GM19452 (cell line): Measurements from ENCODE around the gene GALNT9.
"Not testable (repeated sequence)": the region's sequence is repeated elsewhere in the genome, so short reads cannot be mapped to it uniquely, and the experiment has no call there.

Experiments
- ATAC-seq: cut with Tn5 transposase; IDR thresholded peaks from one replicate; pipeline ENCODE4 v1.9.1; 2021; ENCODE audit not compliant: unreplicated experiment

GALNT9 gene

GRCh38 chr12:132314516-132315233 lies 14.7 kb downstream of the GALNT9 start:
- no peak for ATAC-seq

GRCh38 chr12:132314035-132314434 lies 15.4 kb downstream of the GALNT9 start:
- ATAC-seq = no peak

- no peak for ATAC-seq
These were observed 16.2 kb downstream of the GALNT9 start for GRCh38 chr12:132313182-132313581.

GRCh38 chr12:132312516-132312915 lies 16.9 kb downstream of the GALNT9 start:
- ATAC-seq = no peak

- no peak for ATAC-seq
These were observed 18.0 kb downstream of the GALNT9 start for GRCh38 chr12:132311201-132311915.

GRCh38 chr12:132310181-132311040 lies 19.0 kb downstream of the GALNT9 start:
- no peak for ATAC-seq

- ATAC-seq = no peak
These were observed 19.7 kb downstream of the GALNT9 start for GRCh38 chr12:132309596-132310086.

GRCh38 chr12:132308853-132309595 lies 20.4 kb downstream of the GALNT9 start:
- ATAC-seq = no peak

GRCh38 chr12:132307976-132308852 lies 21.2 kb downstream of the GALNT9 start:
- ATAC-seq = no peak

GRCh38 chr12:132306885-132307191 lies 22.6 kb downstream of the GALNT9 start:
- ATAC-seq = no peak

- no peak for ATAC-seq
These were observed 23.2 kb downstream of the GALNT9 start for GRCh38 chr12:132305991-132306884.

- no peak for ATAC-seq
These were observed 23.8 kb downstream of the GALNT9 start for GRCh38 chr12:132305560-132305966.

- ATAC-seq = not testable (repeated sequence)
These were observed 24.5 kb downstream of the GALNT9 start for GRCh38 chr12:132304866-132305265.

- ATAC-seq = not testable (repeated sequence)
These were observed 25.5 kb downstream of the GALNT9 start for GRCh38 chr12:132303853-132304373.

- ATAC-seq = no peak
These were observed 26.7 kb downstream of the GALNT9 start for GRCh38 chr12:132302466-132303358.

GRCh38 chr12:132300789-132301722 lies 28.3 kb downstream of the GALNT9 start:
- ATAC-seq = no peak

GRCh38 chr12:132296063-132296462 lies 33.3 kb downstream of the GALNT9 start:
- no peak for ATAC-seq
